DOHH2 (cell line): ENCODE results near the gene PINLYP.

Experiments used
- H3F3A ChIP-seq: fragments of 200-600 bp; sonication (generic), shearing (Covaris generic); 2 replicates; pipeline ENCODE4 v1.6.0; 2016; ENCODE audit warnings: antibody characterized with exemption, mild to moderate bottlenecking; ENCODE audit not compliant: control insufficient read depth, insufficient read depth
- H3K27ac ChIP-seq: fragments of 200-600 bp; sonication (generic); 2 replicates; pipeline ENCODE4 v1.5.1; 2014; ENCODE audit warnings: low read depth, mild to moderate bottlenecking, low read length, moderate library complexity
- H3K27me3 ChIP-seq: fragments of 200-600 bp; sonication (generic); 2 replicates; pipeline ENCODE4 v1.6.1; 2014; ENCODE audit warnings: mild to moderate bottlenecking, low read length, mixed read lengths; ENCODE audit not compliant: control insufficient read depth
- H3K36me3 ChIP-seq: fragments of 200-600 bp; sonication (generic); 2 replicates; pipeline ENCODE4 v1.6.1; 2014; ENCODE audit warnings: mild to moderate bottlenecking, low read length, moderate library complexity, mixed read lengths; ENCODE audit not compliant: control insufficient read depth
- H3K4me1 ChIP-seq: fragments of 200-600 bp; sonication (generic); 2 replicates; pipeline ENCODE4 v1.6.1; 2014; ENCODE audit warnings: mild to moderate bottlenecking, low read length, mixed read lengths; ENCODE audit not compliant: control insufficient read depth
- H3K4me2 ChIP-seq: fragments of 200-600 bp; sonication (generic); 2 replicates; pipeline ENCODE4 v1.6.0; 2014; ENCODE audit warnings: mild to moderate bottlenecking, low read length, moderate library complexity
- H3K4me3 ChIP-seq: fragments of 200-600 bp; sonication (generic); 2 replicates; pipeline ENCODE4 v1.5.1; 2014; ENCODE audit warnings: mild to moderate bottlenecking, low read length, mixed read lengths
- H3K79me2 ChIP-seq: fragments of 200-600 bp; sonication (generic); 2 replicates; pipeline ENCODE4 v1.6.1; 2014; ENCODE audit warnings: mild to moderate bottlenecking, low read length, mixed read lengths; ENCODE audit not compliant: control insufficient read depth
- H3K9me2 ChIP-seq: fragments of 200-600 bp; sonication (generic); replicated peaks from 2 replicates; pipeline ENCODE4 v1.6.1; 2014; ENCODE audit warnings: mild to moderate bottlenecking, low read length, mixed read lengths; ENCODE audit not compliant: control insufficient read depth
- H3K9me3 ChIP-seq: fragments of 200-600 bp; sonication (generic); 2 replicates; pipeline ENCODE4 v1.6.1; 2014; ENCODE audit warnings: antibody characterized with exemption, low read length, mixed read lengths; ENCODE audit not compliant: control insufficient read depth, insufficient read depth
- H4K20me1 ChIP-seq: fragments of 200-600 bp; sonication (generic); 2 replicates; pipeline ENCODE4 v1.6.0; 2014; ENCODE audit warnings: low read depth, mild to moderate bottlenecking, antibody characterized with exemption, low read length, moderate library complexity; ENCODE audit not compliant: control insufficient read depth, insufficient read depth
- EZH2phosphoT487 ChIP-seq: fragments of 200-600 bp; sonication (generic); IDR thresholded peaks from 2 replicates; pipeline ENCODE4 v1.6.1; 2017; ENCODE audit warnings: borderline replicate concordance, mild to moderate bottlenecking, antibody characterized with exemption, low read length, moderate library complexity, mixed read lengths
- TF ChIP-seq, protein P1 (sequence below): fragments of 200-600 bp; sonication (generic); IDR thresholded peaks from one replicate; pipeline ENCODE4 v1.5.1; 2014; ENCODE audit warnings: antibody characterized with exemption, mild to moderate bottlenecking, low read depth, low read length; ENCODE audit not compliant: poor library complexity, severe bottlenecking

The PINLYP gene

DNA sequence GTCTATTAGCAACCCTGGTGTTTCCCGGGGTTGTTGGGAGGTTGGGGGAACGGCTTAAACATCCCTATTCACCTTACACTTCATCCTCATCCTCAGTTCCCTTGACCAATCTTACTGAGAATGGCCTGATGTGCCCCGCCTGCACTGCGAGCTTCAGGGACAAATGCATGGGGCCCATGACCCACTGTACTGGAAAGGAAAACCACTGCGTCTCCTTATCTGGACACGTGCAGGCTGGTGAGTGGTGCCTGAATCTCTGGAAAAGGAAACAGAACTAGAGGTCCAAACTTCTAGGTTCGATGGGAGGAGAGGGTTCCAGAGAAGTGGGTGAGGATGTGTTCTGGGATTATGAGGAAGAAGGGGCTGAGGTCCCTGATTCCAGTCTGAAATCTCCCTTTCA, 5.9 kb downstream of the PINLYP start:
- Histone ChIP-seq H3K9me2 (no peaks in the 10 kb centered on the region), H3K4me3 (0 out of 2 replicates have a peak overlapping the region, but pooled peaks have one; percentile 8), H3K36me3 (no peaks in the 10 kb centered on the region; the same call in 1 of the 2 replicates), H3K4me1 (peaks cover 43% of the 10 kb centered on the region), H3F3A (peaks cover 10% of the 10 kb centered on the region), H3K4me2 (peak overlapping the region; percentile 46), H3K27ac (no peak overlapping the region), H3K9me3 (no peaks in the 10 kb centered on the region), H4K20me1 (no peaks in the 10 kb centered on the region), H3K79me2 (no peaks in the 10 kb centered on the region), H3K27me3 (peaks cover 8% of the 10 kb centered on the region; the same call in 1 of the 2 replicates)
- TF ChIP-seq EZH2phosphoT487 = no peak
- TF ChIP-seq, protein P1, sequence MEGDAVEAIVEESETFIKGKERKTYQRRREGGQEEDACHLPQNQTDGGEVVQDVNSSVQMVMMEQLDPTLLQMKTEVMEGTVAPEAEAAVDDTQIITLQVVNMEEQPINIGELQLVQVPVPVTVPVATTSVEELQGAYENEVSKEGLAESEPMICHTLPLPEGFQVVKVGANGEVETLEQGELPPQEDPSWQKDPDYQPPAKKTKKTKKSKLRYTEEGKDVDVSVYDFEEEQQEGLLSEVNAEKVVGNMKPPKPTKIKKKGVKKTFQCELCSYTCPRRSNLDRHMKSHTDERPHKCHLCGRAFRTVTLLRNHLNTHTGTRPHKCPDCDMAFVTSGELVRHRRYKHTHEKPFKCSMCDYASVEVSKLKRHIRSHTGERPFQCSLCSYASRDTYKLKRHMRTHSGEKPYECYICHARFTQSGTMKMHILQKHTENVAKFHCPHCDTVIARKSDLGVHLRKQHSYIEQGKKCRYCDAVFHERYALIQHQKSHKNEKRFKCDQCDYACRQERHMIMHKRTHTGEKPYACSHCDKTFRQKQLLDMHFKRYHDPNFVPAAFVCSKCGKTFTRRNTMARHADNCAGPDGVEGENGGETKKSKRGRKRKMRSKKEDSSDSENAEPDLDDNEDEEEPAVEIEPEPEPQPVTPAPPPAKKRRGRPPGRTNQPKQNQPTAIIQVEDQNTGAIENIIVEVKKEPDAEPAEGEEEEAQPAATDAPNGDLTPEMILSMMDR = no peak

DNA sequence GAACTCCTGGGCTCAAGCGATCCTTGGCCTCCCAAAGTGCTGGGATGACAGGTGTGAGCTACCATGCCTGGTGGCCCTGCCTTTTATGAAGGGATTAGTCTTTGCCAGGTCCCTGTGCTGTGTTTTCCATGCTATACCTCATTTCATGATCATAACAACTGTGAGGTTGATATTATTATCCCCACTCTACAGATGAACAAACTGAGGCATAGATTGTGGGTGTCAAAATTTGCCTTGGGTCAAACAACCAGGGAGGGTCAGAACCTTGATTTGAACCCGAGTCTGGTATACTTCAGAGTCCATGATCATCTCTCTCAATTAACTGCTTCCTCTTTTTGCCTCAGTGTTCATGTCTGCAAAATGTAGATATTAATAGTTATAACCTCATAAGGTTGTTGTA, 6.9 kb downstream of the PINLYP start:
- Histone ChIP-seq H3K4me3 (no peak overlapping the region), H3K27me3 (peaks cover 8% of the 10 kb centered on the region; the same call in 1 of the 2 replicates), H3K4me1 (peaks cover 43% of the 10 kb centered on the region), H3K4me2 (peak overlapping the region; percentile 46), H3F3A (peaks cover 10% of the 10 kb centered on the region), H4K20me1 (no peaks in the 10 kb centered on the region), H3K79me2 (no peaks in the 10 kb centered on the region), H3K27ac (no peak overlapping the region), H3K9me2 (no peaks in the 10 kb centered on the region), H3K36me3 (no peaks in the 10 kb centered on the region; the same call in 1 of the 2 replicates), H3K9me3 (no peaks in the 10 kb centered on the region)
- TF ChIP-seq EZH2phosphoT487 = no peak
- TF ChIP-seq, protein P1 = no peak

DNA sequence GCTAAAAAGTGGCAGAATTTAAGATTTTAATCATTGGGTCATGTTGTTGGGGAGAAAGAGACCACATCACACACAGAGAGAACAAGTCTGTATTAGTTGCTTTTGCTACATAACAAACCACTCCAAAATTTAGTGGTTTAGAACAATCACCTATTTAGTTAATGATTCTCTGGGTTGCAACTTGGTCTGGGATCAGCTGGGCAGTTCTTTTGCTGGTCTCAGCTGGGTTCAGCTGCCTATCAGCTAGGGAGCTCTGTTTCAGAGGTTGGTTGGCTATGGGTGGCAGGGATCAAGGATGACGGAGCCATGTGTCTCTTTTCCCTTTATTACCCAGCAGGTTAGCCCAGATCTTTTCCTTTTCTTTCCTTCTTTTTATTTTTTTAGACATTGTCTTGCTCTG, 8.9 kb downstream of the PINLYP start:
- Histone ChIP-seq H3K79me2 (no peaks in the 10 kb centered on the region), H3K36me3 (no peaks in the 10 kb centered on the region; the same call in 1 of the 2 replicates), H3K4me1 (peaks cover 43% of the 10 kb centered on the region), H3K27me3 (no peaks in the 10 kb centered on the region), H3K9me3 (no peaks in the 10 kb centered on the region), H3K9me2 (no peaks in the 10 kb centered on the region), H3K4me3 (no peak overlapping the region), H3K4me2 (0 out of 2 replicates have a peak overlapping the region, but pooled peaks have one; percentile 5), H3F3A (peaks cover 10% of the 10 kb centered on the region), H3K27ac (no peak overlapping the region), H4K20me1 (no peaks in the 10 kb centered on the region)
- TF ChIP-seq, protein P1 = no peak
- no peak for TF ChIP-seq EZH2phosphoT487
